Natural killer cell (primary cell): ENCODE data around the gene CD93. TPM values are rescaled to one million over a fixed set of nuclear protein-coding genes. Genes with fewer than 3 reads are reported as not detected.

Experiments used
- ATAC-seq, 3 donors: fragments of 150-1000 bp in 2 of 3; fragments of 200-7000 bp in 1 of 3; cut with Tn5 transposase; 1 replicate in 1 of 3; 2 replicates in 2 of 3; pipeline ENCODE4 v1.10.0; 2021; ENCODE audit warnings: mild to moderate bottlenecking in 2 of 3, moderate library complexity in 2 of 3
- DNase-seq, 2 donors: peaks; one replicate each; pipeline versions ENCODE4 v3.0.0 to v3.0.0-alpha.2; 2013 to 2021; ENCODE audit warnings: mixed read lengths in 1 of 2
- H3K27ac ChIP-seq: one replicate; pipeline ENCODE4 v1.5.1; 2013; ENCODE audit warnings: mild to moderate bottlenecking, low read length
- H3K27me3 ChIP-seq: one replicate; pipeline ENCODE4 v1.6.1; 2013; ENCODE audit warnings: low read length; ENCODE audit not compliant: control insufficient read depth, insufficient read depth
- H3K36me3 ChIP-seq: one replicate; pipeline ENCODE4 v1.6.1; 2013; ENCODE audit warnings: low read length; ENCODE audit not compliant: control insufficient read depth, insufficient read depth
- H3K4me1 ChIP-seq: one replicate; pipeline ENCODE4 v1.6.1; 2013; ENCODE audit warnings: low read length; ENCODE audit not compliant: control insufficient read depth, insufficient read depth
- H3K4me3 ChIP-seq: one replicate; pipeline ENCODE4 v1.5.1; 2013; ENCODE audit warnings: low read length
- H3K9me3 ChIP-seq: one replicate; pipeline ENCODE4 v1.6.1; 2013; ENCODE audit warnings: low read length; ENCODE audit not compliant: control insufficient read depth, insufficient read depth
- H3K27ac Mint-ChIP-seq, 2 donors: one replicate each; pipeline ENCODE4 v1.8.0; 2022; ENCODE audit warnings: mild to moderate bottlenecking in 2 of 2, mixed read lengths in 2 of 2, moderate library complexity in 1 of 2
- H3K27me3 Mint-ChIP-seq, 2 donors: one replicate each; pipeline ENCODE4 v1.8.0; 2022; ENCODE audit warnings: low read depth in 2 of 2, mixed read lengths in 2 of 2
- H3K36me3 Mint-ChIP-seq: one replicate; pipeline ENCODE4 v1.8.0; 2022; ENCODE audit warnings: mixed read lengths
- H3K4me1 Mint-ChIP-seq, 2 donors: one replicate each; pipeline ENCODE4 v1.8.0; 2022; ENCODE audit warnings: mixed read lengths in 2 of 2
- H3K4me3 Mint-ChIP-seq: one replicate; pipeline ENCODE4 v1.8.0; 2022; ENCODE audit warnings: mild to moderate bottlenecking, moderate library complexity, mixed read lengths
- H3K9me3 Mint-ChIP-seq, 2 donors: one replicate each; pipeline ENCODE4 v1.8.0; 2022; ENCODE audit warnings: mixed read lengths in 2 of 2
- WGBS: methylation state at CpG from one replicate; pipeline ENCODE4 v1.1.7; 2013; ENCODE audit warnings: missing lambda C conversion rate; ENCODE audit not compliant: insufficient coverage; 5-methylcytosine and 5-hydroxymethylcytosine counted together
- intact Hi-C: fragments of 100-400 bp; cut with micrococcal nuclease; formaldehyde crosslinking; loops from one replicate; pipeline ENCODE4 v1.14.2; 2022
- total RNA-seq, 4 donors: library from RNA; stranded (reverse); fragments of 120-200 nt in 1 of 4; gene quantifications; one replicate each; pipeline versions ENCODE4 v1.2.3 to v1.2.4, GENCODE V29; 2013 to 2022
- TF ChIP-seq, protein P1 (sequence below): fragments of 200-600 bp; IDR thresholded peaks from one replicate; pipeline ENCODE4 v1.8.0; 2022; ENCODE audit warnings: antibody characterized with exemption

Gene CD93
- total RNA-seq, 3 donors from 2014 or later (not counting 1 experiment from before 2014, with no cell fraction given): 8.0 to 17.9 (median 17.2) TPM

DNA sequence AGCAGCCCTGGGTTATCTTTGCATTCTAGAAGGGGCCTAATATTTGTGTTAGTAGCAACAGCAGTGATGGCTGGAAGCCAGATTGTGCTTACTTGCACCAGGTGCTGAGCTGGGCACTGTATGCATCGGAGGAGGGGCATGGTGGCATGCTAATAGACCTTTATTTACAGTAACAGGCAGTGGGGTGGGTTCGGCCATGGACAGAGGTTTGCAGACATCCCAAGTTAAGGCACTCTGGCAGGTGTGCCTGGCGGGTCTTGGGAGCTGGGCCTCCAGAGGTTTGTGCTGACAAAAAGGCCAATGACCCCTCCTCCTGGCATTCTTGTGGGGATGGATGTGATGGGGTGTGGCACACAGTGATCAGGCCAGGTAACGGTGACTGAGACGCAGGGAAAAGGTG lies 39.0 kb upstream of the CD93 start:
- intact Hi-C loops: no loop called here
- DNase-seq: no peak
- no peak overlapping the region for H3K4me3 Mint-ChIP-seq

DNA sequence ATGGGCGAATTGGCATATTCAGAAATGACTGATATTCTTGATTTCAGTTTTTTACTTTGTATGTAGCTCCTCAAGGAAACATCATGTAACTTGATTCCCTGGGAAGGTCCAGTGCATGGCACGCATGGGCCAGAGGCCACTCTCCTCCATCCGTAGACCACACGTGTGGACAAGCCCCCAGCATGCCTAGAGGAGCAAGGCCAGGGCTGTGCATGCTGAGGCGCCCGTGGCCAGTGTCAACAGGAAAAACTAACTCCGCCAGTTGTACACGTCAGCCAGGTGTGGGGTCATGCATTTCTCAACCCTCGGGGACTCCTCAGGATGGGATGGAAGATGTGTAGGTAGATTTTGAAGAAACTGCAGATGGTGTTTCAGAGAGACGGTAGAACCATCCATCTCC lies 37.8 kb upstream of the CD93 start:
- Mint-ChIP-seq H3K27ac (no peak overlapping the region), H3K36me3 (no peaks in the 10 kb centered on the region), H3K9me3 (no peaks in the 10 kb centered on the region), H3K4me1 (peaks cover 0 to 27% of the 10 kb centered on the region in 2 donors), H3K27me3 (no peaks in the 10 kb centered on the region), H3K4me3 (no peak overlapping the region)
- H3K4me3 ChIP-seq: no peak overlapping the region
- peaks cover 52% of the 10 kb centered on the region for H3K4me1 ChIP-seq
- TF ChIP-seq, protein P1, sequence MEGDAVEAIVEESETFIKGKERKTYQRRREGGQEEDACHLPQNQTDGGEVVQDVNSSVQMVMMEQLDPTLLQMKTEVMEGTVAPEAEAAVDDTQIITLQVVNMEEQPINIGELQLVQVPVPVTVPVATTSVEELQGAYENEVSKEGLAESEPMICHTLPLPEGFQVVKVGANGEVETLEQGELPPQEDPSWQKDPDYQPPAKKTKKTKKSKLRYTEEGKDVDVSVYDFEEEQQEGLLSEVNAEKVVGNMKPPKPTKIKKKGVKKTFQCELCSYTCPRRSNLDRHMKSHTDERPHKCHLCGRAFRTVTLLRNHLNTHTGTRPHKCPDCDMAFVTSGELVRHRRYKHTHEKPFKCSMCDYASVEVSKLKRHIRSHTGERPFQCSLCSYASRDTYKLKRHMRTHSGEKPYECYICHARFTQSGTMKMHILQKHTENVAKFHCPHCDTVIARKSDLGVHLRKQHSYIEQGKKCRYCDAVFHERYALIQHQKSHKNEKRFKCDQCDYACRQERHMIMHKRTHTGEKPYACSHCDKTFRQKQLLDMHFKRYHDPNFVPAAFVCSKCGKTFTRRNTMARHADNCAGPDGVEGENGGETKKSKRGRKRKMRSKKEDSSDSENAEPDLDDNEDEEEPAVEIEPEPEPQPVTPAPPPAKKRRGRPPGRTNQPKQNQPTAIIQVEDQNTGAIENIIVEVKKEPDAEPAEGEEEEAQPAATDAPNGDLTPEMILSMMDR: no peak
- no peaks in the 10 kb centered on the region for H3K27me3 ChIP-seq
- no peaks in the 10 kb centered on the region for H3K36me3 ChIP-seq
- no peak for ATAC-seq
- no peak overlapping the region for H3K27ac ChIP-seq
- H3K9me3 ChIP-seq: no peaks in the 10 kb centered on the region
- WGBS: 88% methylated on average over 9 of the region's 10 CpGs
- DNase-seq: no peak
- intact Hi-C loops: no loop called here

More for the DNA sequence above, 39.0 kb upstream of the CD93 start:
- no peaks in the 10 kb centered on the region for H3K36me3 Mint-ChIP-seq
- no peaks in the 10 kb centered on the region for H3K9me3 Mint-ChIP-seq
- no peaks in the 10 kb centered on the region for H3K36me3 ChIP-seq
- no peak overlapping the region for H3K4me3 ChIP-seq
- H3K27ac ChIP-seq: no peak overlapping the region
- no peaks in the 10 kb centered on the region for H3K27me3 ChIP-seq
- H3K4me1 Mint-ChIP-seq: peaks cover 0 to 27% of the 10 kb centered on the region in 2 donors
- no peaks in the 10 kb centered on the region for H3K9me3 ChIP-seq
- TF ChIP-seq, protein P1: no peak
- 75% methylated on average over 5 of the region's 5 CpGs for WGBS
- no peaks in the 10 kb centered on the region for H3K27me3 Mint-ChIP-seq
- ATAC-seq: no peak
- peak overlapping the region in 1 of 2 donors; percentile 32 for H3K27ac Mint-ChIP-seq
- H3K4me1 ChIP-seq: peaks cover 47% of the 10 kb centered on the region

DNA sequence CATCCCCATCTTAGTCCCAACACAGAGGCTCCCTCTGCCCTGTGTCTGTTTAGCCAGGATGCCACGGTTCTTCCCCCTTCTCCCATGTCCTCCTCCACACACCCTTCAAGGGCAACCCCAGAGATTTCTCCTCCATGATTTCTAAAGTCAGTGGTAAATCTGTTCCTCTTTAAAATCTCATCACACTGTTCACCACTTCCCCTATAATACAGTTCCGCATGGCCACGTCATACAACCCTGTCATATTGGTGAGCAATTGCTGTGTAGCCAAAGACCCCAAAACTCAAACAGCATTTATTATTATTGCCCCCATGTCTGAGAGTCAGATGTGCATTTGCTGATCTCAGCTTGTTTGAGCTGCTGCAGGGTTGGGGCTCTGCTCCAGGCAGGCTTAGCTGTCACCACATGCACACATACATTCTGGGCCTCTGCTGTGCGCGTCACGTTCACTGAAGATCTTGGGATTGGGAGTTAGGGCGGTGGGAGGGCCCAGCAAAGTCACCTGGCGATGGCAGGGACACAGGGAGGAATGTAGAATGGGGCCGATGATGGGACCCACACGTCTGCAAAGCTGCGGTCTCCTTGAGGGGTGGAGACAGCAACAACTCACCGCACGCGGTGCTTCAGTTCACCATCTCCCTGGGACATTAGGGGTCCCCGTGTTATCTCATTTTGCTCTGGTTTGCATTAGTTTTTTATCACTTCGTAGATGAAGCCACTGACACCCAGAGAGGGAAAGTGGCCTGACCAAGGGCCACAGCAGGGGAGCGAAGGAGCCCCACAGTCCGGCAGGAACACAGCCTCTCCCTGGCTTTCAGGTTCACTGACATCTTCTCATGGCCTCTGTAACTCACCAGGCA lies 36.9 kb upstream of the CD93 start:
- no peak for ATAC-seq
- Mint-ChIP-seq H3K4me3 (no peak overlapping the region), H3K9me3 (no peaks in the 10 kb centered on the region), H3K27me3 (no peaks in the 10 kb centered on the region), H3K27ac (no peak overlapping the region), H3K36me3 (no peaks in the 10 kb centered on the region), H3K4me1 (peaks cover 0 to 27% of the 10 kb centered on the region in 2 donors)
- no peak overlapping the region for H3K27ac ChIP-seq
- intact Hi-C loops: no loop called here
- H3K27me3 ChIP-seq: no peaks in the 10 kb centered on the region
- H3K4me1 ChIP-seq: peaks cover 43% of the 10 kb centered on the region
- H3K9me3 ChIP-seq: no peaks in the 10 kb centered on the region
- WGBS: 89% methylated on average over 17 of the region's 18 CpGs
- TF ChIP-seq, protein P1: no peak
- no peak overlapping the region for H3K4me3 ChIP-seq
- no peaks in the 10 kb centered on the region for H3K36me3 ChIP-seq
- no peak for DNase-seq
